Esophagus muscularis mucosa (tissue), 4 donors: ENCODE measurements around the gene MEF2C.

Experiments used
- EP300 ChIP-seq: sonication (generic); formaldehyde crosslinking; IDR thresholded peaks from one replicate; pipeline ENCODE4 v1.6.1; 2017; ENCODE audit warnings: antibody characterized with exemption
- POLR2A ChIP-seq: fragments of 450-650 bp; IDR thresholded peaks from one replicate; pipeline ENCODE4 v1.6.1; 2017; ENCODE audit warnings: antibody characterized with exemption, moderate library complexity, mild to moderate bottlenecking, low read depth
- POLR2AphosphoS5 ChIP-seq, 2 donors: sonication (generic); formaldehyde crosslinking; IDR thresholded peaks; one replicate each; pipeline ENCODE4 v1.6.1; 2017; ENCODE audit warnings: antibody characterized with exemption in 2 of 2
- TF ChIP-seq, protein P1 (sequence below), 3 experiments: fragments of 200-600 bp in 2 of 3; fragments of 450-650 bp in 1 of 3; sonication (generic) in 2 of 3; IDR thresholded peaks; one replicate each; pipeline ENCODE4 v1.5.1; 2017 to 2019; ENCODE audit warnings: antibody characterized with exemption in 3 of 3, mild to moderate bottlenecking in 2 of 3, moderate library complexity in 1 of 3

DNA sequence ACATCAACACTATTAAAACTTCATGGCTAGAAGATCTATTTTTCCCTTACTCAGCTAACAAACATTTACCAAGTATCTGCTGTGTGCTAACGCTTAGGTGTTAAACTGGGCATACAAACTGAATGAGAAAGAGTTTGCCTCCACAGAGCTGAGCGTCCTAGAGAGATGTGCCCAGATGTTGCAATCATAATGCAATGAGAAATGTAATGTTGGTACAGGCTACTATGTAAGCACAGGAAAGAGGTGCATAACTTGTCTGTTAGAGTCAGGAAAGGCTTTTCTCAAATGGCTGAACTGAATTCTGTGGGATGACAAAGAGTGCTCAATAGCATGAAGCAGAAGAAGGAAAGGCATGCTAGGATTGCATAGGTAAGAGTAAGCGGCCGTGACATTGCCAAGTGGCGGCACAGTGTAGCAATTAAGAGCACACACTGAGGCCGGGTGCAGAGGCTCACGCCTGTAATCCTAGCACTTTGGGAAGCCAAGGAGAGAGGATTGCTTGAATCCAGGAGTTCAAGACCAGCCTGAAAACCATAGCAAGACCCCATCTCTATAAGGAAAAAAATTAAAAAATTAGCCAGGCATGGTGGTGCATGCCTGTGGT, 137.8 kb downstream of the MEF2C start:
- TF ChIP-seq, protein P1, sequence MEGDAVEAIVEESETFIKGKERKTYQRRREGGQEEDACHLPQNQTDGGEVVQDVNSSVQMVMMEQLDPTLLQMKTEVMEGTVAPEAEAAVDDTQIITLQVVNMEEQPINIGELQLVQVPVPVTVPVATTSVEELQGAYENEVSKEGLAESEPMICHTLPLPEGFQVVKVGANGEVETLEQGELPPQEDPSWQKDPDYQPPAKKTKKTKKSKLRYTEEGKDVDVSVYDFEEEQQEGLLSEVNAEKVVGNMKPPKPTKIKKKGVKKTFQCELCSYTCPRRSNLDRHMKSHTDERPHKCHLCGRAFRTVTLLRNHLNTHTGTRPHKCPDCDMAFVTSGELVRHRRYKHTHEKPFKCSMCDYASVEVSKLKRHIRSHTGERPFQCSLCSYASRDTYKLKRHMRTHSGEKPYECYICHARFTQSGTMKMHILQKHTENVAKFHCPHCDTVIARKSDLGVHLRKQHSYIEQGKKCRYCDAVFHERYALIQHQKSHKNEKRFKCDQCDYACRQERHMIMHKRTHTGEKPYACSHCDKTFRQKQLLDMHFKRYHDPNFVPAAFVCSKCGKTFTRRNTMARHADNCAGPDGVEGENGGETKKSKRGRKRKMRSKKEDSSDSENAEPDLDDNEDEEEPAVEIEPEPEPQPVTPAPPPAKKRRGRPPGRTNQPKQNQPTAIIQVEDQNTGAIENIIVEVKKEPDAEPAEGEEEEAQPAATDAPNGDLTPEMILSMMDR (IDR thresholded peaks at IDR 0.05): no peak
- TF ChIP-seq POLR2AphosphoS5 (IDR thresholded peaks at IDR 0.05): no peak
- no peak for TF ChIP-seq POLR2A
- no peak for TF ChIP-seq EP300
